H1 (cell line): ENCODE measurements around the gene PCSK4. TPM values are rescaled to one million over a fixed set of nuclear protein-coding genes. Genes with fewer than 3 reads are reported as not detected.

Experiments used
- ASH2L ChIP-seq: fragments of 200-600, 300-600 bp; sonication (generic); IDR thresholded peaks from one replicate; pipeline ENCODE4 v1.7.1; 2017; ENCODE audit warnings: low read length
- BRCA1 ChIP-seq: IDR thresholded peaks from 2 replicates; pipeline ENCODE4 v1.6.1; 2012; ENCODE audit warnings: low read depth, low read length, improper control_type of control experiment
- HDAC2 ChIP-seq, 2 experiments: fragments of 300-600 bp in 1 of 2; sonication (generic) in 1 of 2; IDR thresholded peaks; 2 replicates each; pipeline ENCODE4 v1.6.1; 2011 to 2012; ENCODE audit warnings: low read depth in 2 of 2, low read length in 2 of 2, mild to moderate bottlenecking in 2 of 2, moderate library complexity in 2 of 2, borderline replicate concordance in 1 of 2, inconsistent platforms in 1 of 2
- KDM1A ChIP-seq: fragments of 200-600, 300-600 bp; sonication (generic); IDR thresholded peaks from 2 replicates; pipeline ENCODE4 v1.7.1; 2016; ENCODE audit warnings: mild to moderate bottlenecking, low read length, borderline replicate concordance
- MAFK ChIP-seq: IDR thresholded peaks from 2 replicates; pipeline ENCODE4 v1.6.1; 2012; ENCODE audit warnings: low read depth, mild to moderate bottlenecking, improper control_type of control experiment, low read length
- NRF1 ChIP-seq: IDR thresholded peaks from 2 replicates; pipeline ENCODE4 v1.6.1; 2011; ENCODE audit warnings: mild to moderate bottlenecking, low read depth, low read length, improper control_type of control experiment
- PHF8 ChIP-seq: fragments of 200-600 bp; sonication (generic); conservative IDR thresholded peaks from 2 replicates; pipeline ENCODE4 v1.7.1; 2012; ENCODE audit warnings: low read depth, mild to moderate bottlenecking, inconsistent platforms, low read length, moderate library complexity
- POLR2A ChIP-seq, 2 experiments: IDR thresholded peaks; 1 replicate in 1 of 2; 2 replicates in 1 of 2; pipeline ENCODE4 v1.6.1; 2011; ENCODE audit warnings: low read depth in 2 of 2, low read length in 2 of 2, mild to moderate bottlenecking in 2 of 2; ENCODE audit errors: control extremely low read depth in 1 of 2
- SAP30 ChIP-seq: fragments of 300-600 bp; sonication (generic); IDR thresholded peaks from 2 replicates; pipeline ENCODE4 v1.7.1; 2012; ENCODE audit warnings: low read length, moderate library complexity, mild to moderate bottlenecking, inconsistent platforms; ENCODE audit not compliant: insufficient read depth, insufficient replicate concordance
- SIN3A ChIP-seq, 2 experiments: IDR thresholded peaks in 1 of 2; conservative IDR thresholded peaks in 1 of 2; 2 replicates each; pipeline ENCODE4 v1.6.1; 2011 to 2012; ENCODE audit warnings: low read length in 2 of 2, improper control_type of control experiment in 1 of 2, low read depth in 1 of 2, mild to moderate bottlenecking in 1 of 2
- SIX5 ChIP-seq: IDR thresholded peaks from 2 replicates; pipeline ENCODE4 v1.6.1; 2011; ENCODE audit warnings: mild to moderate bottlenecking, low read depth, low read length
- SP1 ChIP-seq: IDR thresholded peaks from 2 replicates; pipeline ENCODE4 v1.6.1; 2011; ENCODE audit warnings: low read depth, low read length
- SRF ChIP-seq: IDR thresholded peaks from 2 replicates; pipeline ENCODE4 v1.6.1; 2011; ENCODE audit warnings: mild to moderate bottlenecking, low read depth, low read length, moderate library complexity
- TAF1 ChIP-seq: IDR thresholded peaks from 2 replicates; pipeline ENCODE4 v1.6.1; 2011; ENCODE audit warnings: mild to moderate bottlenecking, low read depth, low read length
- YY1 ChIP-seq: IDR thresholded peaks from 2 replicates; pipeline ENCODE4 v1.6.1; 2011; ENCODE audit warnings: low read depth, mild to moderate bottlenecking, low read length
- polyA plus RNA-seq, 7 experiments: library from polyadenylated mRNA; depleted of rRNA in 3 of 7; stranded (reverse) in 5 of 7; unstranded in 2 of 7; fragments of >200 nt in 5 of 7; fragments of 200-250 nt in 2 of 7; gene quantifications; 1 replicate in 5 of 7; 2 replicates in 1 of 7; 4 replicates in 1 of 7; pipeline versions ENCODE4 v1.2.1 to v1.2.3, GENCODE V29; 2011 to 2013; ENCODE audit warnings: missing spikeins in 2 of 7, mixed read lengths in 2 of 7
- total RNA-seq: library from RNA; stranded (reverse); fragmentation: NEBNext Ultra II Directional; extraction: Animal tissue kit (Norgen Biotek cat#: 25700); gene quantifications from 2 replicates; pipeline ENCODE4 v1.2.1, GENCODE V29; 2021
- TF ChIP-seq, protein P1 (sequence below): IDR thresholded peaks from 2 replicates; pipeline ENCODE4 v1.6.1; 2011; ENCODE audit warnings: low read depth, mild to moderate bottlenecking, low read length; ENCODE audit not compliant: insufficient read depth

Gene PCSK4
- total and polyA plus RNA-seq, 2 of the 8 experiments (the other 6 are each of a cell fraction or from before 2014, with no cell fraction given) = 9.8 to 10.7 TPM

GRCh38 chr19:1438035-1438932 is 51.9 kb downstream of the PCSK4 start, which contains the start of gene RPS15 (continued):
- peak; percentile 99 for TF ChIP-seq PHF8
- TF ChIP-seq, protein P1, sequence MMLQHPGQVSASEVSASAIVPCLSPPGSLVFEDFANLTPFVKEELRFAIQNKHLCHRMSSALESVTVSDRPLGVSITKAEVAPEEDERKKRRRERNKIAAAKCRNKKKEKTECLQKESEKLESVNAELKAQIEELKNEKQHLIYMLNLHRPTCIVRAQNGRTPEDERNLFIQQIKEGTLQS = no peak
- TF ChIP-seq BRCA1 = peak; percentile 90
- no peak for TF ChIP-seq SIX5
- peak; percentile 33; the same call in 1 of the 2 replicates for TF ChIP-seq NRF1
- TF ChIP-seq TAF1 = peak; percentile 99
- TF ChIP-seq YY1 = peak; percentile 82
- TF ChIP-seq SP1 = peak; percentile 63
- no peak for TF ChIP-seq SRF
- no peak for TF ChIP-seq HDAC2 (IDR thresholded peaks at IDR 0.05; ENCODE audit: borderline replicate concordance in 1 of 2, low read depth in 2 of 2, low read length in 2 of 2)
- peak; percentile 97 to 98 for TF ChIP-seq POLR2A (IDR thresholded peaks at IDR 0.05; ENCODE audit: control extremely low read depth in 1 of 2, low read depth in 2 of 2, low read length in 2 of 2)
- TF ChIP-seq SAP30 = no peak
- no peak for TF ChIP-seq ASH2L
- TF ChIP-seq SIN3A (conservative IDR thresholded peaks at IDR 0.05 in 1 of 2, IDR thresholded peaks at IDR 0.05 in 1 of 2; ENCODE audit: low read depth in 1 of 2, low read length in 2 of 2) = peak in 1 of 2 experiments; percentile 79; a peak in 2 of 4 replicates
- TF ChIP-seq MAFK = no peak
- no peak for TF ChIP-seq KDM1A
